DND-41 (cell line): ENCODE results near the gene C11orf16.
"Not testable (repeated sequence)": the region's sequence is repeated elsewhere in the genome, so short reads cannot be mapped to it uniquely, and the experiment has no call there.

Experiments used
- ATAC-seq: fragments of 200-7000 bp; cut with Tn5 transposase; 3 replicates; pipeline ENCODE4 v1.9.1; 2021; ENCODE audit warnings: low read depth; ENCODE audit not compliant: insufficient read depth
- DNase-seq: peaks from one replicate; pipeline ENCODE4 v3.0.0-alpha.2; 2020
- H2AFZ ChIP-seq: 2 replicates; pipeline ENCODE4 v1.6.0; 2012; ENCODE audit warnings: low read depth, low read length
- H3K27ac ChIP-seq: 2 replicates; pipeline ENCODE4 v1.5.1; 2012; ENCODE audit warnings: low read length, inconsistent platforms
- H3K27me3 ChIP-seq: fragments of 200-600 bp; sonication (generic); 2 replicates; pipeline ENCODE4 v1.6.0; 2012; ENCODE audit warnings: low read length, mild to moderate bottlenecking, inconsistent platforms; ENCODE audit not compliant: insufficient read depth, poor library complexity
- H3K36me3 ChIP-seq: 2 replicates; pipeline ENCODE4 v1.5.1; 2012; ENCODE audit warnings: low read length, inconsistent platforms; ENCODE audit not compliant: insufficient read depth
- H3K4me1 ChIP-seq: 2 replicates; pipeline ENCODE4 v1.5.1; 2012; ENCODE audit warnings: mild to moderate bottlenecking, low read length; ENCODE audit not compliant: insufficient read depth
- H3K4me2 ChIP-seq: 2 replicates; pipeline ENCODE4 v1.6.0; 2012; ENCODE audit warnings: mild to moderate bottlenecking, moderate library complexity, low read length, inconsistent platforms; ENCODE audit not compliant: insufficient read depth
- H3K4me3 ChIP-seq, 2 experiments: fragments of 200-600 bp in 1 of 2; shearing (Covaris generic) in 1 of 2; 2 replicates each; pipeline ENCODE4 v1.5.1; 2012 to 2016; ENCODE audit warnings: inconsistent platforms in 2 of 2, low read length in 2 of 2, mild to moderate bottlenecking in 2 of 2, low read depth in 1 of 2, moderate library complexity in 1 of 2
- H3K79me2 ChIP-seq: 2 replicates; pipeline ENCODE4 v1.6.0; 2012; ENCODE audit warnings: low read length, inconsistent platforms; ENCODE audit not compliant: insufficient read depth
- H3K9ac ChIP-seq: 2 replicates; pipeline ENCODE4 v1.6.0; 2012; ENCODE audit warnings: low read depth, mild to moderate bottlenecking, inconsistent platforms, low read length, moderate library complexity
- H3K9me3 ChIP-seq: 2 replicates; pipeline ENCODE4 v1.5.1; 2012; ENCODE audit warnings: low read length, moderate library complexity, mild to moderate bottlenecking, inconsistent platforms; ENCODE audit not compliant: insufficient read depth, severe bottlenecking
- H4K20me1 ChIP-seq: 2 replicates; pipeline ENCODE4 v1.6.0; 2012; ENCODE audit warnings: low read length; ENCODE audit not compliant: insufficient read depth
- EZH2 ChIP-seq: IDR thresholded peaks from 3 replicates; pipeline ENCODE4 v1.6.1; 2012; ENCODE audit warnings: borderline replicate concordance, low read depth, mild to moderate bottlenecking, moderate library complexity, low read length, inconsistent platforms; ENCODE audit not compliant: severe bottlenecking
- TF ChIP-seq, protein P1 (sequence below): IDR thresholded peaks from 2 replicates; pipeline ENCODE4 v1.5.1; 2012; ENCODE audit warnings: borderline replicate concordance, low read length, moderate library complexity, mild to moderate bottlenecking; ENCODE audit not compliant: poor library complexity, severe bottlenecking; ENCODE audit errors: extremely low read depth

Gene C11orf16, protein sequence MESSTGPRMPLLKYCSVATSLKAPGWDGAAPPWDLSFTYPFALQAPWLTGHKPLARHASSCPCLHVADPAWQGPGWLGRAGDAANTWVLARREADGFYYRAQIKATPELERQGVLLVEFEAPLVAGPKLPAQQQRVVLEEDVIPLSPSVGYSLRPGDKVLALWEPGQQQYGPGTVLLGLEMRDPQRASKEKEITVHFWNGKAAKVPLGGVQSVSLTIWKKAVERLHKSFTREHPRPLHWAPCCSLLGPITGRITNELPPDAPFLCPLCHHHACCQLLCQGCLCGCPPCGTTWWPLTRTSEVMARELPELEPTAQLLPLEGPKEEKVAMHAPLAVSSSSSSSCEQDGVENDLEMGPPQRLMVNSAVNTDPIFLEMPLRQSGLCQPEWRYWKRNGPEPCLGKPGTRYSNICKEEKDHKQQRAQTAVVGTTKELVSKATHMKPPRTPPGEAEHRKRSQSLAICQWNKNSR

DNA sequence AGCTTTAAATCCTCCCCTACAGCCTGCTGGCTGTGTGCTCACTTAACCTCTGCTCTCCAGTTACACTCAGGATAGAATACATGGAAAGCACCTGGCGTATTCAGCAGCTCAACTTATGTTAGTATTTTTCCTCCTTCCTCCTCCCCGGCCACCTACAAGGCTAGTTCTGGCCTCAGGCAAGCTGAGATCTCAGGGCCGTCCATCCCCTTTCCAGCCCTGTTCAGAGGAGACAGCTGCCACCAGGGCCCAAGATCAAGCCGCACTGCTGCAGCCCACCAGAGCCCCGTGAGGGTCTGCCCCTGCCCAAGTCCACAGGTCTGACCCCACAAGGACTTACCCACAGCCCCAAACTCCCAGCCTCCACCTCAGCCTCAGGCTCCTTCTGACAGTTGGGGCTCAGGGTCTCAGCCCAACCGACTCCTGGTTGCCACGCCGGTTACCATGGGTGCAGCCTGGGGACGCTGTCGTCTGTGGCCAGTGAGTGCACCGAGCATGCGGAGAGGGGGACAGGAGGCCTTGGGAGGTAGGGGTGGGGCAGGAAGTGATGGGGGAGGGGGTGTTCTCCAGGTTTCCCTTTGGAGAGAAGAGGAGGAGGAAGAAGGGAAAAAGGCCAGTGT lies at the start of gene C11orf16:
Gene C11orf16 (minus strand): TSS at position 384 of the 617 bp plus-strand sequence. CDS start 639 bp downstream, outside the sequence.
- H3K79me2 ChIP-seq = no peaks in the 10 kb centered on the region
- no peak for TF ChIP-seq EZH2
- TF ChIP-seq, protein P1, sequence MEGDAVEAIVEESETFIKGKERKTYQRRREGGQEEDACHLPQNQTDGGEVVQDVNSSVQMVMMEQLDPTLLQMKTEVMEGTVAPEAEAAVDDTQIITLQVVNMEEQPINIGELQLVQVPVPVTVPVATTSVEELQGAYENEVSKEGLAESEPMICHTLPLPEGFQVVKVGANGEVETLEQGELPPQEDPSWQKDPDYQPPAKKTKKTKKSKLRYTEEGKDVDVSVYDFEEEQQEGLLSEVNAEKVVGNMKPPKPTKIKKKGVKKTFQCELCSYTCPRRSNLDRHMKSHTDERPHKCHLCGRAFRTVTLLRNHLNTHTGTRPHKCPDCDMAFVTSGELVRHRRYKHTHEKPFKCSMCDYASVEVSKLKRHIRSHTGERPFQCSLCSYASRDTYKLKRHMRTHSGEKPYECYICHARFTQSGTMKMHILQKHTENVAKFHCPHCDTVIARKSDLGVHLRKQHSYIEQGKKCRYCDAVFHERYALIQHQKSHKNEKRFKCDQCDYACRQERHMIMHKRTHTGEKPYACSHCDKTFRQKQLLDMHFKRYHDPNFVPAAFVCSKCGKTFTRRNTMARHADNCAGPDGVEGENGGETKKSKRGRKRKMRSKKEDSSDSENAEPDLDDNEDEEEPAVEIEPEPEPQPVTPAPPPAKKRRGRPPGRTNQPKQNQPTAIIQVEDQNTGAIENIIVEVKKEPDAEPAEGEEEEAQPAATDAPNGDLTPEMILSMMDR = no peak
- no peak within 1 kb of the TSS for H3K27ac ChIP-seq
- no peak within 1 kb of the TSS for H3K9ac ChIP-seq
- H3K4me1 ChIP-seq = no peaks in the 10 kb centered on the region
- H3K4me2 ChIP-seq = no peak within 1 kb of the TSS
- H3K27me3 ChIP-seq = no peaks in the 10 kb centered on the region
- DNase-seq (no peak), ATAC-seq (no peak)
- no peak within 1 kb of the TSS for H3K4me3 ChIP-seq
- no peaks in the 10 kb centered on the region for H3K9me3 ChIP-seq
- H2AFZ ChIP-seq = no peak within 1 kb of the TSS
- no peaks in the 10 kb centered on the region for H4K20me1 ChIP-seq
- no peaks in the 10 kb centered on the region for H3K36me3 ChIP-seq

DNA sequence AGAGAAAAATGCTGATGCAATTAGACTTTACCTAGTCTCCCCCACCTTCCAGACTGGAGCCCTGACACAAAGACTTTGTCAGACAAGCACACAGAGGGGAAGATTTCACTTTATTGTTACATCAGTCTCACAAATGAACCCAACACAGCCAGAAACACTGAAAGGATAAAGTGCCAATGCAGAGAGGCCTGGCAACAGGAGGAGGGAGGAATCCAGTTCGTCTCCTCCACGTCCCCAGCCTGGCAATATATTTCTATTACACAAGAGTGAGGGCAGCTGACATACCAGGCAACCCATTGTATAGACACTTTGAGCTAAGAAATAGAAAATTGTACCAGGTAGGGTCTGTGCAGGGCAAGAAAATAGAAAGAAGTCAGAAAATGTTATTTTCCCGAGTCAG lies 47.7 kb upstream of the C11orf16 start:
- ATAC-seq (no peak), DNase-seq (no peak)
- Histone ChIP-seq H3K4me1 (no peaks in the 10 kb centered on the region), H3K27me3 (peaks cover 5% of the 10 kb centered on the region), H4K20me1 (no peaks in the 10 kb centered on the region), H3K9ac (no peak overlapping the region), H2AFZ (no peak overlapping the region), H3K4me3 (no peak overlapping the region), H3K79me2 (no peaks in the 10 kb centered on the region), H3K4me2 (no peak overlapping the region), H3K9me3 (no peaks in the 10 kb centered on the region), H3K36me3 (no peaks in the 10 kb centered on the region), H3K27ac (no peak overlapping the region)
- TF ChIP-seq EZH2 = no peak
- TF ChIP-seq, protein P1 = no peak

DNA sequence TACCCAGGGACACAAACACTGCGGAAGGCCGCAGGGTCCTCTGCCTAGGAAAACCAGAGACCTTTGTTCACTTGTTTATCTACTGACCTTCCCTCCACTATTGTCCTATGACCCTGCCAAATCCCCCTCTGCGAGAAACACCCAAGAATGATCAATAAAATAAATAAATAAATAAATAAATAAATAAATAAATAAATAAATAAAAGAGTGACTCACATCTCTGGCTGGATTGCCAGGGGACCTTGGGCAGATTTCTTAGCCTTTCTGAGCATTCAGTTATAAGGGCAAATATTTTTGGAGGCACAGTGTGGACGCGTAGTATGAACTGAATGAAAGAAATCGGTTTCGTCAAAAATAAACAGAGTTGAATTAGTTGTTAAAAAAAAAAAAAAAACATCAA lies 46.6 kb upstream of the C11orf16 start:
- not testable (repeated sequence) for H3K4me3 ChIP-seq, H4K20me1 ChIP-seq, H3K4me1 ChIP-seq, DNase-seq, H3K27ac ChIP-seq, ATAC-seq, H3K9me3 ChIP-seq, H2AFZ ChIP-seq, H3K79me2 ChIP-seq, H3K36me3 ChIP-seq, H3K27me3 ChIP-seq, H3K9ac ChIP-seq, H3K4me2 ChIP-seq

DNA sequence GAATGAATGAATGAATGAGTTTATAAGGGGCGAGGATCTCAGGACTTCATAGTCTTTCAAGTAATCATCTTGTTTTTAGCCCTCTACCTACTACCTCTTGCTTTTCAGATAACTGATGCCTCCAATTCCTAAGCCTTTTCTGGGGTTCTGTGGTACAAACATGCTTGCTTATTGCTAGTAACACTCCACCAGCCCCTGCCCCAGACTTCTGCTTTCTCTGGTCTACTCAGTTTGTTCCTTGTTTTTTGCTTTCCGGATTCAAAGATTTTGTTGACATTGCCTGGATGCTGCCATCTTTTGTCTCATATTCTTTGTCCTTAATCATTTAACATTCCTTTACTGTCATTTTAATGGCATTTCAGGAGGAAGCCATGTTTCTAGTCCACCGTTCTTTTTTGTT lies 40.4 kb upstream of the C11orf16 start:
- no peaks in the 10 kb centered on the region for H3K9me3 ChIP-seq
- no peak overlapping the region for H3K27ac ChIP-seq
- no peaks in the 10 kb centered on the region for H3K36me3 ChIP-seq
- no peaks in the 10 kb centered on the region for H4K20me1 ChIP-seq
- TF ChIP-seq EZH2 = no peak
- TF ChIP-seq, protein P1 = no peak
- DNase-seq (no peak), ATAC-seq (no peak)
- no peaks in the 10 kb centered on the region for H3K79me2 ChIP-seq
- H3K4me1 ChIP-seq = no peaks in the 10 kb centered on the region
- H3K9ac ChIP-seq = no peak overlapping the region
- no peak overlapping the region for H2AFZ ChIP-seq
- no peak overlapping the region for H3K4me3 ChIP-seq
- H3K27me3 ChIP-seq = no peaks in the 10 kb centered on the region
- H3K4me2 ChIP-seq = no peak overlapping the region
